OCI-M2 (cell line): Measurements from ENCODE around the gene NT5C2.
A peak's percentile ranks its signal among the peaks of the same experiment; 100 is the strongest.
"Not testable (repeated sequence)": the region's sequence is repeated elsewhere in the genome, so short reads cannot be mapped to it uniquely, and the experiment has no call there.

ENCODE experiments used
- DNase-seq: peaks from one replicate; lab custom pipeline; 2025; ENCODE audit not compliant: unreplicated experiment; lab: John Stamatoyannopoulos, UW

NT5C2 gene

GRCh38 chr10:103203466-103203865, 10.4 kb upstream of the NT5C2 start:
- DNase-seq, result no peak

- DNase-seq, result no peak
These were observed 9.2 kb upstream of the NT5C2 start for GRCh38 chr10:103202319-103202718.

GRCh38 chr10:103199488-103199887, 6.4 kb upstream of the NT5C2 start:
- no peak for DNase-seq

- DNase-seq, result no peak
These were observed 5.6 kb upstream of the NT5C2 start for GRCh38 chr10:103198648-103199047.

- DNase-seq, result no peak
These were observed 4.8 kb upstream of the NT5C2 start for GRCh38 chr10:103197903-103198302.

- DNase-seq, result peak; percentile 79
These were observed 4.1 kb upstream of the NT5C2 start for GRCh38 chr10:103197174-103197573.

- DNase-seq, result no peak
These were observed 3.4 kb upstream of the NT5C2 start for GRCh38 chr10:103196516-103196915.

- peak; percentile 70 for DNase-seq
These were observed 903 bp upstream of the NT5C2 start for GRCh38 chr10:103193820-103194529.

GRCh38 chr10:103192451-103193106, 493 bp downstream of the NT5C2 start:
- no peak for DNase-seq

GRCh38 chr10:103192089-103192450, 1.0 kb downstream of the NT5C2 start:
- no peak for DNase-seq

- not testable (repeated sequence) for DNase-seq
These were observed 1.9 kb downstream of the NT5C2 start for GRCh38 chr10:103191198-103191597.

GRCh38 chr10:103188853-103189252, 4.2 kb downstream of the NT5C2 start:
- no peak for DNase-seq

- no peak for DNase-seq
These were observed 6.9 kb downstream of the NT5C2 start for GRCh38 chr10:103186128-103186527.

- no peak for DNase-seq
These were observed 8.5 kb downstream of the NT5C2 start for GRCh38 chr10:103184615-103185014.

GRCh38 chr10:103183991-103184451, 9.1 kb downstream of the NT5C2 start:
- DNase-seq, result not testable (repeated sequence)

- DNase-seq, result no peak
These were observed 11.8 kb downstream of the NT5C2 start for GRCh38 chr10:103181244-103181643.

- no peak for DNase-seq
These were observed 12.6 kb downstream of the NT5C2 start for GRCh38 chr10:103180491-103180890.

- DNase-seq, result no peak
These were observed 15.9 kb downstream of the NT5C2 start for GRCh38 chr10:103177123-103177522.

GRCh38 chr10:103175580-103176285, 17.3 kb downstream of the NT5C2 start:
- DNase-seq, result no peak

GRCh38 chr10:103174324-103174723, 18.7 kb downstream of the NT5C2 start:
- not testable (repeated sequence) for DNase-seq

GRCh38 chr10:103171278-103171677, 21.8 kb downstream of the NT5C2 start:
- DNase-seq, result no peak

- no peak for DNase-seq
These were observed 24.6 kb downstream of the NT5C2 start for GRCh38 chr10:103168438-103168837.
